ENCODE measurements around the gene PTTG1.

- TF ChIP-seq CTCF (conservative IDR thresholded peaks at IDR 0.05 in 1 of 2, IDR thresholded peaks at IDR 0.05 in 1 of 2; ENCODE audit: low read depth in 1 of 2, low read length in 2 of 2) (no peak), EZH2 (IDR thresholded peaks at IDR 0.05; ENCODE audit: low read length, missing control alignments) (no peak)
These were observed 41.6 kb upstream of the PTTG1 start for GRCh38 chr5:160380041-160380440.

Measured in fibroblast of lung (primary cell).